ENCODE data around the gene GPR151. TPM values are rescaled to one million over a fixed set of nuclear protein-coding genes. Genes with fewer than 3 reads are reported as not detected.

The GPR151 gene
- polyA plus RNA-seq, 1 donor (not counting 4 experiments of a cell fraction or from before 2014, with no cell fraction given): not detected

GRCh38 chr5:146549615-146550014 lies 33.6 kb upstream of the GPR151 start:
- no peaks in the 10 kb centered on the region for H3K27me3 ChIP-seq (ENCODE audit: control insufficient read depth, extremely low read depth, insufficient read depth, low read length)
- DNase-seq (ENCODE audit: low read depth, low spot score): no peak
- no peaks in the 10 kb centered on the region for H3K9me3 ChIP-seq (ENCODE audit: control insufficient read depth, low read depth, low read length)
- no peak overlapping the region for H3K27ac ChIP-seq (ENCODE audit: control insufficient read depth, insufficient read depth, low read length)
- H3K79me2 ChIP-seq (ENCODE audit: control insufficient read depth, insufficient read depth, low read length): no peaks in the 10 kb centered on the region
- dilution Hi-C loops (cut with MboI; ENCODE audit: extremely low pct_ligation_motif_present, low sequenced_read_pairs): loop anchor here (25.0 kb wide), 1 partner anchor 413 kb away; no protein-coding TSS in a partner anchor
- no peaks in the 10 kb centered on the region for H4K20me1 ChIP-seq (ENCODE audit: control insufficient read depth, extremely low read depth, insufficient read depth, low read length)
- no peak overlapping the region for H2AFZ ChIP-seq (ENCODE audit: control insufficient read depth, low read length)
- no peak overlapping the region for H3K4me2 ChIP-seq (ENCODE audit: control insufficient read depth, extremely low read depth, insufficient read depth, low read depth, low read length)
- FAIRE-seq: no peak
- no peaks in the 10 kb centered on the region for H3K9me1 ChIP-seq (ENCODE audit: control insufficient read depth, extremely low read depth, insufficient read depth, low read length)
- H3K4me1 ChIP-seq (ENCODE audit: control insufficient read depth, extremely low read depth, insufficient read depth, low read length): no peaks in the 10 kb centered on the region
- H3K9ac ChIP-seq (ENCODE audit: control insufficient read depth, extremely low read depth, insufficient read depth, low read length): no peak overlapping the region
- TF ChIP-seq EZH2 (IDR thresholded peaks at IDR 0.05; ENCODE audit: low read length): no peak
- TF ChIP-seq, protein P1, sequence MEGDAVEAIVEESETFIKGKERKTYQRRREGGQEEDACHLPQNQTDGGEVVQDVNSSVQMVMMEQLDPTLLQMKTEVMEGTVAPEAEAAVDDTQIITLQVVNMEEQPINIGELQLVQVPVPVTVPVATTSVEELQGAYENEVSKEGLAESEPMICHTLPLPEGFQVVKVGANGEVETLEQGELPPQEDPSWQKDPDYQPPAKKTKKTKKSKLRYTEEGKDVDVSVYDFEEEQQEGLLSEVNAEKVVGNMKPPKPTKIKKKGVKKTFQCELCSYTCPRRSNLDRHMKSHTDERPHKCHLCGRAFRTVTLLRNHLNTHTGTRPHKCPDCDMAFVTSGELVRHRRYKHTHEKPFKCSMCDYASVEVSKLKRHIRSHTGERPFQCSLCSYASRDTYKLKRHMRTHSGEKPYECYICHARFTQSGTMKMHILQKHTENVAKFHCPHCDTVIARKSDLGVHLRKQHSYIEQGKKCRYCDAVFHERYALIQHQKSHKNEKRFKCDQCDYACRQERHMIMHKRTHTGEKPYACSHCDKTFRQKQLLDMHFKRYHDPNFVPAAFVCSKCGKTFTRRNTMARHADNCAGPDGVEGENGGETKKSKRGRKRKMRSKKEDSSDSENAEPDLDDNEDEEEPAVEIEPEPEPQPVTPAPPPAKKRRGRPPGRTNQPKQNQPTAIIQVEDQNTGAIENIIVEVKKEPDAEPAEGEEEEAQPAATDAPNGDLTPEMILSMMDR (optimal IDR thresholded peaks at IDR 0.05 in 1 of 3, IDR thresholded peaks at IDR 0.05 in 1 of 3, conservative IDR thresholded peaks at IDR 0.05 in 1 of 3; ENCODE audit: extremely low read depth in 1 of 3, insufficient read depth in 2 of 3, low read length in 3 of 3): no peak
- H3K36me3 ChIP-seq (ENCODE audit: control insufficient read depth in 2 of 2, extremely low read depth in 1 of 2, insufficient read depth in 2 of 2, low read length in 2 of 2): no peaks in the 10 kb centered on the region
- no peak overlapping the region for H3K4me3 ChIP-seq (ENCODE audit: control insufficient read depth in 2 of 3, extremely low read depth in 1 of 3, insufficient read depth in 2 of 3, low read depth in 1 of 3, low read length in 3 of 3)

GRCh38 chr5:146548781-146549449 lies 32.9 kb upstream of the GPR151 start:
- Histone ChIP-seq H3K9me3 (ENCODE audit: control insufficient read depth, low read depth, low read length) (no peaks in the 10 kb centered on the region), H4K20me1 (ENCODE audit: control insufficient read depth, extremely low read depth, insufficient read depth, low read length) (no peaks in the 10 kb centered on the region), H3K9me1 (ENCODE audit: control insufficient read depth, extremely low read depth, insufficient read depth, low read length) (no peaks in the 10 kb centered on the region), H3K27me3 (ENCODE audit: control insufficient read depth, extremely low read depth, insufficient read depth, low read length) (no peaks in the 10 kb centered on the region), H3K79me2 (ENCODE audit: control insufficient read depth, insufficient read depth, low read length) (no peaks in the 10 kb centered on the region), H3K9ac (ENCODE audit: control insufficient read depth, extremely low read depth, insufficient read depth, low read length) (no peak overlapping the region), H3K4me2 (ENCODE audit: control insufficient read depth, extremely low read depth, insufficient read depth, low read depth, low read length) (no peak overlapping the region), H3K36me3 (ENCODE audit: control insufficient read depth in 2 of 2, extremely low read depth in 1 of 2, insufficient read depth in 2 of 2, low read length in 2 of 2) (no peaks in the 10 kb centered on the region), H3K4me1 (ENCODE audit: control insufficient read depth, extremely low read depth, insufficient read depth, low read length) (no peaks in the 10 kb centered on the region), H3K27ac (ENCODE audit: control insufficient read depth, insufficient read depth, low read length) (no peak overlapping the region), H3K4me3 (ENCODE audit: control insufficient read depth in 2 of 3, extremely low read depth in 1 of 3, insufficient read depth in 2 of 3, low read depth in 1 of 3, low read length in 3 of 3) (no peak overlapping the region), H2AFZ (ENCODE audit: control insufficient read depth, low read length) (no peak overlapping the region)
- FAIRE-seq (no peak), DNase-seq (ENCODE audit: low read depth, low spot score) (no peak)
- TF ChIP-seq, protein P1 (optimal IDR thresholded peaks at IDR 0.05 in 1 of 3, IDR thresholded peaks at IDR 0.05 in 1 of 3, conservative IDR thresholded peaks at IDR 0.05 in 1 of 3; ENCODE audit: extremely low read depth in 1 of 3, insufficient read depth in 2 of 3, low read length in 3 of 3): no peak
- no peak for TF ChIP-seq EZH2 (IDR thresholded peaks at IDR 0.05; ENCODE audit: low read length)
- dilution Hi-C loops (cut with MboI; ENCODE audit: extremely low pct_ligation_motif_present, low sequenced_read_pairs): loop anchor here (25.0 kb wide), 1 partner anchor 413 kb away; no protein-coding TSS in a partner anchor
